Keratinocyte (primary cell): Measurements from ENCODE around the gene SCLY. TPM values are rescaled to one million over a fixed set of nuclear protein-coding genes. Genes with fewer than 3 reads are reported as not detected.

ENCODE experiments used
- DNase-seq: peaks from one replicate; pipeline ENCODE4 v3.0.0-alpha.2; 2011; ENCODE audit warnings: low read depth, missing footprints, low spot score
- FAIRE-seq: peaks from 2 replicates; lab custom pipeline; 2011; peaks lifted over from hg19 to GRCh38; lab: Jason Lieb, UNC
- H2AFZ ChIP-seq: 2 replicates; pipeline ENCODE4 v1.6.0; 2012; ENCODE audit warnings: low read length, control low read depth, inconsistent platforms; ENCODE audit not compliant: control insufficient read depth
- H3K27ac ChIP-seq: 2 replicates; pipeline ENCODE4 v1.5.1; 2011; ENCODE audit warnings: low read length; ENCODE audit not compliant: control insufficient read depth, insufficient read depth
- H3K27me3 ChIP-seq: 3 replicates; pipeline ENCODE4 v1.6.0; 2011; ENCODE audit warnings: low read length; ENCODE audit not compliant: control insufficient read depth, insufficient read depth; ENCODE audit errors: extremely low read depth
- H3K36me3 ChIP-seq, 2 experiments: 2 replicates in 1 of 2; 3 replicates in 1 of 2; pipeline ENCODE4 v1.5.1; 2011; ENCODE audit warnings: low read length in 2 of 2, mild to moderate bottlenecking in 1 of 2; ENCODE audit not compliant: control insufficient read depth in 2 of 2, insufficient read depth in 2 of 2; ENCODE audit errors: extremely low read depth in 1 of 2
- H3K4me1 ChIP-seq: 3 replicates; pipeline ENCODE4 v1.5.1; 2011; ENCODE audit warnings: low read length; ENCODE audit not compliant: control insufficient read depth, insufficient read depth; ENCODE audit errors: extremely low read depth
- H3K4me2 ChIP-seq: 3 replicates; pipeline ENCODE4 v1.6.0; 2011; ENCODE audit warnings: low read depth, low read length; ENCODE audit not compliant: control insufficient read depth, insufficient read depth; ENCODE audit errors: extremely low read depth
- H3K4me3 ChIP-seq, 3 experiments: fragments of 200-600 bp in 1 of 3; sonication (generic) in 1 of 3; 2 replicates in 2 of 3; 3 replicates in 1 of 3; pipeline ENCODE4 v1.5.1; 2011 to 2016; ENCODE audit warnings: low read length in 3 of 3, mild to moderate bottlenecking in 3 of 3, control low read depth in 2 of 3, inconsistent platforms in 1 of 3, low read depth in 1 of 3, mixed read lengths in 1 of 3, mixed run types in 1 of 3, moderate library complexity in 1 of 3; ENCODE audit not compliant: control insufficient read depth in 2 of 3, insufficient read depth in 2 of 3; ENCODE audit errors: extremely low read depth in 1 of 3
- H3K79me2 ChIP-seq: 2 replicates; pipeline ENCODE4 v1.6.0; 2012; ENCODE audit warnings: low read length; ENCODE audit not compliant: control insufficient read depth, insufficient read depth
- H3K9ac ChIP-seq: 3 replicates; pipeline ENCODE4 v1.6.0; 2011; ENCODE audit warnings: low read length; ENCODE audit not compliant: control insufficient read depth, insufficient read depth; ENCODE audit errors: extremely low read depth
- H3K9me1 ChIP-seq: 3 replicates; pipeline ENCODE4 v1.6.0; 2011; ENCODE audit warnings: low read length; ENCODE audit not compliant: control insufficient read depth, insufficient read depth; ENCODE audit errors: extremely low read depth
- H3K9me3 ChIP-seq: 2 replicates; pipeline ENCODE4 v1.5.1; 2012; ENCODE audit warnings: low read depth, low read length; ENCODE audit not compliant: control insufficient read depth
- H4K20me1 ChIP-seq: 3 replicates; pipeline ENCODE4 v1.6.0; 2011; ENCODE audit warnings: low read length; ENCODE audit not compliant: control insufficient read depth, insufficient read depth; ENCODE audit errors: extremely low read depth
- EZH2 ChIP-seq: IDR thresholded peaks from one replicate; pipeline ENCODE4 v1.6.1; 2012; ENCODE audit warnings: inconsistent platforms, mild to moderate bottlenecking, low read length, moderate library complexity
- dilution Hi-C: fragments of 300-500 bp; cut with MboI; formaldehyde crosslinking; loops from one replicate; pipeline ENCODE4 v1.7.0; 2020; ENCODE audit warnings: low sequenced_read_pairs; ENCODE audit not compliant: extremely low pct_ligation_motif_present
- polyA plus RNA-seq, 5 experiments: library from polyadenylated mRNA; depleted of rRNA in 3 of 5; stranded (reverse) in 3 of 5; stranded (forward) in 1 of 5; unstranded in 1 of 5; fragments of >200 nt; gene quantifications; 1 replicate in 1 of 5; 2 replicates in 3 of 5; 3 replicates in 1 of 5; pipeline versions ENCODE4 v1.2.1 to v1.2.3, GENCODE V29; 2011 to 2012; ENCODE audit warnings: missing spikeins in 2 of 5, low read depth in 1 of 5, low replicate concordance in 1 of 5
- TF ChIP-seq, protein P1 (sequence below), 3 experiments: IDR thresholded peaks in 1 of 3; conservative IDR thresholded peaks in 1 of 3; optimal IDR thresholded peaks in 1 of 3; 2 replicates in 2 of 3; 3 replicates in 1 of 3; pipeline versions ENCODE3 to v1.5.1; 2011; ENCODE audit warnings: low read length in 3 of 3, mild to moderate bottlenecking in 3 of 3, moderate library complexity in 2 of 3, control low read depth in 1 of 3, inconsistent platforms in 1 of 3; ENCODE audit not compliant: insufficient read depth in 2 of 3; ENCODE audit errors: extremely low read depth in 1 of 3

Gene SCLY
- polyA plus RNA-seq, 1 donor (not counting 4 experiments of a cell fraction or from before 2014, with no cell fraction given) = 11.8 TPM

DNA sequence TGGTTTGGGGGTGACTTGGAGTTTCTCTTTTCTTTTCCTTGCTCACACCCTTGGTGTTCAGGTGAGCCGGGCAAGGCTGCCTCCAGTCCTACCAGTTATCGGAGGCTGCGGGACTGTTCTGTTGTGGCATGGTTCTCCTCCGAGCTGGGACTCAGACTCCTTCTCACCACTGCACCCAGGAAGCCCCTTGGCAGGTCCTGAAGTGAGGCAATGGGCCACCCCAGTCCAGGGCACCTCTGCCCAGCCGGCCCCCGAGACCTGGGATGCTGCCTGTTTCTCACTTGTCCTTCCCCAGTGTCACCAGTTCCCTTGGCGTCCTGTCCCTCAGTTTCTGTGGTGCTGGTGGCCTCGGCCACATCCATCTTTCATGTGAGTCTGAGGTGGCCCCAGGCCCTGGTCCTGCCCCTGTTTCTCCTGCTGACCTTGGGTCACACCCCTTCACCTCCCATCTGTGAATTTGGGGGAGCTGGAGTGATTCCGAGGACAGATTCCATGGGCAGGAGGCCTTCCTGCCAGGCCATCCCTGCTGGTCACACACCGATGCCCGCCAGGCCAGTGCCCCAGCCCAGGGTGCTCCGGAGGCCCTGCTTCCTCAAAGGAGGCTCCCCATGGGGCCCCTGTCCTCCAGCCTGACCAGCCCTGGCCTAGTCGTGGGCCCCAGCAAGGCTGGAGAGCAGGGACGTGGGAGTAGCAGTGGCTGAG, 71.1 kb downstream of the SCLY start:
- H3K79me2 ChIP-seq = no peaks in the 10 kb centered on the region
- H3K4me1 ChIP-seq = no peaks in the 10 kb centered on the region
- no peaks in the 10 kb centered on the region for H3K9me3 ChIP-seq
- H3K4me3 ChIP-seq = no peak overlapping the region
- dilution Hi-C loops = no loop called here
- FAIRE-seq (no peak), DNase-seq (no peak)
- no peak overlapping the region for H3K4me2 ChIP-seq
- H3K9ac ChIP-seq = no peak overlapping the region
- no peak overlapping the region for H2AFZ ChIP-seq
- no peaks in the 10 kb centered on the region for H3K36me3 ChIP-seq
- H4K20me1 ChIP-seq = no peaks in the 10 kb centered on the region
- H3K27ac ChIP-seq = no peak overlapping the region
- peaks cover 5% of the 10 kb centered on the region for H3K27me3 ChIP-seq
- TF ChIP-seq EZH2 = no peak
- TF ChIP-seq, protein P1, sequence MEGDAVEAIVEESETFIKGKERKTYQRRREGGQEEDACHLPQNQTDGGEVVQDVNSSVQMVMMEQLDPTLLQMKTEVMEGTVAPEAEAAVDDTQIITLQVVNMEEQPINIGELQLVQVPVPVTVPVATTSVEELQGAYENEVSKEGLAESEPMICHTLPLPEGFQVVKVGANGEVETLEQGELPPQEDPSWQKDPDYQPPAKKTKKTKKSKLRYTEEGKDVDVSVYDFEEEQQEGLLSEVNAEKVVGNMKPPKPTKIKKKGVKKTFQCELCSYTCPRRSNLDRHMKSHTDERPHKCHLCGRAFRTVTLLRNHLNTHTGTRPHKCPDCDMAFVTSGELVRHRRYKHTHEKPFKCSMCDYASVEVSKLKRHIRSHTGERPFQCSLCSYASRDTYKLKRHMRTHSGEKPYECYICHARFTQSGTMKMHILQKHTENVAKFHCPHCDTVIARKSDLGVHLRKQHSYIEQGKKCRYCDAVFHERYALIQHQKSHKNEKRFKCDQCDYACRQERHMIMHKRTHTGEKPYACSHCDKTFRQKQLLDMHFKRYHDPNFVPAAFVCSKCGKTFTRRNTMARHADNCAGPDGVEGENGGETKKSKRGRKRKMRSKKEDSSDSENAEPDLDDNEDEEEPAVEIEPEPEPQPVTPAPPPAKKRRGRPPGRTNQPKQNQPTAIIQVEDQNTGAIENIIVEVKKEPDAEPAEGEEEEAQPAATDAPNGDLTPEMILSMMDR (optimal IDR thresholded peaks at IDR 0.05 in 1 of 3, IDR thresholded peaks at IDR 0.05 in 1 of 3, conservative IDR thresholded peaks at IDR 0.05 in 1 of 3; ENCODE audit: extremely low read depth in 1 of 3, insufficient read depth in 2 of 3, low read length in 3 of 3) = no peak
- H3K9me1 ChIP-seq = no peaks in the 10 kb centered on the region

DNA sequence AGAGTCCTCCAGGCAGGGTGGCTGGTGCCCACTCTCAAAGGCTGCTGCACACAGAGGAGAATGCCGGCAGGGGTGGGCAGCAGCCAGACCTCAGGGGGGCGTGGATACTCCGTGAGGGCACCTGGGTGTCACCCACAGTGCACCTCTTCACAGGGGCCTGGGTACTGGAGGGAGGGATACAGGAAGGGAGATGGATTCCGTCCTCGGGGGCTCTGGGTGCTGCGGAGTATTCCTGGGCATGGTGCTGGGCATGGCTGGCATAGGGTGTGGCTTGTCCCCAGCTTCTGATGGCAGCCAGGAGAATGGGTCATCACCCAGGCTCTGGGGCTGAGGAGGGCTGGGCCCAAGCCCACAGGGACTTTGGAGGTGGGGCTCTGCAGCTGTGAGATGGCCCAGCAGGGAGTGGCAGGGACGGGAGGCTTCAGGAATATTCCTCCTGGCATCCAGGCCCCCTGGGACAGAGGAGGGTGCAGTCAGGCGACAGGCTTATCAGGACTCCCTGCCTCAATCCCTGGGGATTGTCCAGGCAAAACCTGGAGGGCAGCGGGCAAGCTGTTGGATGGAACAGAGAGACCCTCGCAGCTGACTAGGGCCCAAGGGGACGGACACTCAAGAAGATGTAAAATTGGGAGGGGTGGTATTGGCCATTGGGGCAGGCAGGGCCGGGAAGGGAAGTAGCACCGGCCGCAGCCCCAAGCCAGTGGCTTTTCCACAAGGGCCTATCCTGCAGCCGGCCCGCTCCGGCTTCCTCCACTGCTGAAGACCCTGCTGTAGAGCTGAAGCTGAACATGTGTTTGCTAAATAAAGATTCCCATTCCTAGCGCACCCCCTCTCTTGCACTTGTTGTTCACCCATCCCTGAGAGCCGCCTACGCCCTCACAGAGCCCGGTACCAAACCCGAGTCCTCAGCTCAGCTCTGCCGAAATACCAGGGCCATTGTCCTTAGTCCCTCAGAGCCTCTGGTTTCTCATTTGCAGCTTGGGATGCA, 72.0 kb downstream of the SCLY start:
- Histone ChIP-seq H3K4me1 (no peaks in the 10 kb centered on the region), H3K27me3 (peaks cover 5% of the 10 kb centered on the region), H3K36me3 (no peaks in the 10 kb centered on the region), H4K20me1 (no peaks in the 10 kb centered on the region), H3K79me2 (no peaks in the 10 kb centered on the region), H3K9me1 (no peaks in the 10 kb centered on the region), H3K4me2 (no peak overlapping the region), H2AFZ (no peak overlapping the region), H3K9ac (no peak overlapping the region), H3K27ac (no peak overlapping the region), H3K9me3 (no peaks in the 10 kb centered on the region), H3K4me3 (no peak overlapping the region)
- DNase-seq = no peak
- dilution Hi-C loops = no loop called here
- TF ChIP-seq, protein P1 (optimal IDR thresholded peaks at IDR 0.05 in 1 of 3, IDR thresholded peaks at IDR 0.05 in 1 of 3, conservative IDR thresholded peaks at IDR 0.05 in 1 of 3; ENCODE audit: extremely low read depth in 1 of 3, insufficient read depth in 2 of 3, low read length in 3 of 3) = no peak
- no peak for TF ChIP-seq EZH2
- FAIRE-seq = no peak
